HCT116 (cell line): ENCODE results near the gene GBX1. TPM values are rescaled to one million over a fixed set of nuclear protein-coding genes. Genes with fewer than 3 reads are reported as not detected.

Experiments used
- ATAC-seq: fragments of 200-7000 bp; cut with Tn5 transposase; 2 replicates; pipeline ENCODE4 v1.9.1; 2020; ENCODE audit warnings: mild to moderate bottlenecking, moderate library complexity
- BruUV-seq: library from RNA; stranded (reverse); fragments of 400-500 nt; replicated peaks from 2 replicates; lab custom pipeline; 2021; lab: Mats Ljungman, UMichigan
- CTCF ChIA-PET: fragments of 300-600 bp; sonication (Branson Sonifier 250); formaldehyde crosslinking; loops from one replicate; lab custom pipeline; 2021; ENCODE audit warnings: antibody characterized with exemption; lab: Charles Lee
- POLR2A ChIA-PET: fragments of 300-600, 350-600 bp; sonication (Branson Sonifier 250); formaldehyde crosslinking; loops from one replicate; lab custom pipeline; 2021; ENCODE audit warnings: antibody characterized with exemption; lab: Charles Lee
- RAD21 ChIA-PET, 2 experiments: fragments of 300-600 bp; sonication (Branson Sonifier 250); formaldehyde crosslinking; loops; one replicate each; lab custom pipeline; 2023; ENCODE audit warnings: low total read pairs in 2 of 2; ENCODE audit not compliant: uncharacterized antibody in 2 of 2, unreplicated experiment in 2 of 2, low non-redundant PET in 1 of 2; lab: Charles Lee
- DNase-seq: peaks from one replicate; pipeline ENCODE4 v3.0.0-alpha.2; 2010; ENCODE audit warnings: low read depth, low spot score
- H2AFZ ChIP-seq: fragments of 200-600 bp; shearing (Covaris generic), sonication (generic); 2 replicates; pipeline ENCODE4 v1.6.1; 2017; ENCODE audit warnings: low read depth, mixed run types, mixed read lengths, antibody characterized with exemption, low read length; ENCODE audit not compliant: poor library complexity, severe bottlenecking
- H3K27ac ChIP-seq: 2 replicates; pipeline ENCODE4 v1.5.1; 2012; ENCODE audit warnings: low read depth, low read length
- H3K27me3 ChIP-seq: fragments of 200-600 bp; sonication (generic); 2 replicates; pipeline ENCODE4 v1.6.1; 2016; ENCODE audit warnings: mixed run types, low read length, mixed read lengths; ENCODE audit not compliant: insufficient read depth
- H3K36me3 ChIP-seq, 2 experiments: fragments of 200-500 bp in 1 of 2; fragments of 200-600 bp in 1 of 2; sonication (Bioruptor generic) in 1 of 2; sonication (generic) in 1 of 2; 2 replicates each; pipeline versions ENCODE4 v1.5.1 to v1.6.1; 2014 to 2016; ENCODE audit warnings: low read length in 2 of 2, inconsistent platforms in 1 of 2, mixed read lengths in 1 of 2, mixed run types in 1 of 2; ENCODE audit not compliant: insufficient read depth in 2 of 2, control insufficient read depth in 1 of 2
- H3K4me1 ChIP-seq, 2 experiments: fragments of 200-600 bp in 1 of 2; sonication (generic) in 1 of 2; 2 replicates each; pipeline versions ENCODE4 v1.5.1 to v1.6.1; 2012 to 2017; ENCODE audit warnings: low read length in 2 of 2, inconsistent platforms in 1 of 2, mild to moderate bottlenecking in 1 of 2, mixed read lengths in 1 of 2, mixed run types in 1 of 2, moderate library complexity in 1 of 2; ENCODE audit not compliant: insufficient read depth in 2 of 2, control insufficient read depth in 1 of 2
- H3K4me2 ChIP-seq: fragments of 200-600 bp; sonication (generic); 2 replicates; pipeline ENCODE4 v1.6.1; 2017; ENCODE audit warnings: mixed run types, low read length, mixed read lengths
- H3K4me3 ChIP-seq, 2 experiments: fragments of 200-600 bp in 1 of 2; sonication (generic) in 1 of 2; replicated peaks in 1 of 2; 2 replicates each; pipeline ENCODE4 v1.5.1; 2011 to 2016; ENCODE audit warnings: low read length in 2 of 2, control low read depth in 1 of 2, low read depth in 1 of 2, mild to moderate bottlenecking in 1 of 2, mixed read lengths in 1 of 2, mixed run types in 1 of 2
- H3K79me2 ChIP-seq: fragments of 200-600 bp; sonication (generic); 2 replicates; pipeline ENCODE4 v1.6.1; 2017; ENCODE audit warnings: mild to moderate bottlenecking, mixed run types, low read length, moderate library complexity, mixed read lengths; ENCODE audit not compliant: insufficient read depth
- H3K9ac ChIP-seq: fragments of 200-600 bp; sonication (generic); 2 replicates; pipeline ENCODE4 v1.6.1; 2016; ENCODE audit warnings: low read length, mixed read lengths
- H3K9me2 ChIP-seq: fragments of 200-600 bp; sonication (generic), shearing (Covaris generic); 2 replicates; pipeline ENCODE4 v1.6.1; 2017; ENCODE audit warnings: mixed run types, mild to moderate bottlenecking, moderate library complexity; ENCODE audit not compliant: insufficient read depth
- H3K9me3 ChIP-seq, 2 experiments: fragments of 200-500 bp in 1 of 2; fragments of 200-600 bp in 1 of 2; sonication (Bioruptor generic) in 1 of 2; sonication (generic) in 1 of 2; 2 replicates each; pipeline ENCODE4 v1.6.1; 2014 to 2017; ENCODE audit warnings: low read length in 2 of 2, mixed read lengths in 2 of 2, inconsistent platforms in 1 of 2, low read depth in 1 of 2, mild to moderate bottlenecking in 1 of 2, mixed run types in 1 of 2, moderate library complexity in 1 of 2; ENCODE audit not compliant: control insufficient read depth in 1 of 2, insufficient read depth in 1 of 2
- H4K20me1 ChIP-seq: fragments of 200-600 bp; sonication (generic), shearing (Covaris generic); 2 replicates; pipeline ENCODE4 v1.6.1; 2017; ENCODE audit warnings: mixed run types, mild to moderate bottlenecking, moderate library complexity; ENCODE audit not compliant: insufficient read depth
- CEBPB ChIP-seq: IDR thresholded peaks from 2 replicates; pipeline ENCODE4 v1.6.1; 2012; ENCODE audit warnings: low read depth
- CTCF ChIP-seq, 3 experiments: fragments of 200-600 bp in 1 of 3; sonication (generic) in 1 of 3; IDR thresholded peaks in 2 of 3; conservative IDR thresholded peaks in 1 of 3; 2 replicates each; pipeline ENCODE4 v1.5.1; 2012 to 2017; ENCODE audit warnings: low read depth in 2 of 3, low read length in 2 of 3, antibody characterized with exemption in 1 of 3, borderline replicate concordance in 1 of 3, control low read depth in 1 of 3, mild to moderate bottlenecking in 1 of 3, mixed read lengths in 1 of 3, mixed run types in 1 of 3, moderate library complexity in 1 of 3; ENCODE audit not compliant: insufficient read depth in 1 of 3
- EGR1 ChIP-seq: IDR thresholded peaks from 2 replicates; pipeline ENCODE4 v1.6.1; 2012; ENCODE audit warnings: low read depth
- EZH2 ChIP-seq: fragments of 200-600 bp; sonication (generic); IDR thresholded peaks from 2 replicates; pipeline ENCODE4 v1.6.1; 2017; ENCODE audit warnings: antibody characterized with exemption, mixed run types
- EZH2phosphoT487 ChIP-seq: fragments of 200-600 bp; IDR thresholded peaks from 2 replicates; pipeline ENCODE4 v1.6.1; 2018; ENCODE audit warnings: antibody characterized with exemption, borderline replicate concordance
- POLR2A ChIP-seq: IDR thresholded peaks from 2 replicates; pipeline ENCODE4 v1.7.0; 2011; ENCODE audit warnings: borderline replicate concordance; ENCODE audit not compliant: insufficient read depth, insufficient read length; ENCODE audit errors: extremely low read depth
- POLR2AphosphoS5 ChIP-seq: IDR thresholded peaks from 2 replicates; pipeline ENCODE4 v1.6.1; 2011; ENCODE audit warnings: mild to moderate bottlenecking, low read depth, low read length, moderate library complexity
- RAD21 ChIP-seq: IDR thresholded peaks from 2 replicates; pipeline ENCODE4 v1.6.1; 2012; ENCODE audit warnings: low read depth, mild to moderate bottlenecking
- SIN3A ChIP-seq: IDR thresholded peaks from 2 replicates; pipeline ENCODE4 v1.6.1; 2012; ENCODE audit warnings: low read depth
- SRF ChIP-seq: IDR thresholded peaks from 2 replicates; pipeline ENCODE4 v1.6.1; 2012; ENCODE audit warnings: low read depth
- YY1 ChIP-seq: IDR thresholded peaks from 2 replicates; pipeline ENCODE4 v1.6.1; 2011; ENCODE audit warnings: low read length, low read depth, moderate library complexity, mild to moderate bottlenecking; ENCODE audit not compliant: insufficient replicate concordance; ENCODE audit errors: extremely low read depth
- ZFX ChIP-seq: fragments of 450-650 bp; IDR thresholded peaks from 2 replicates; pipeline ENCODE4 v1.6.1; 2017
- intact Hi-C: fragments of 100-400 bp; cut with micrococcal nuclease; formaldehyde crosslinking; loops from 2 replicates; pipeline ENCODE4 v1.10.0; 2022
- total RNA-seq: library from RNA; stranded (reverse); gene quantifications from one replicate; pipeline ENCODE4 v1.2.1, GENCODE V29; 2021; ENCODE audit not compliant: unreplicated experiment

GBX1 gene
- total RNA-seq, 1 experiment from 2014 or later: 0.86 TPM

- no peak for DNase-seq
- peaks cover 97% of the 10 kb centered on the region for H3K79me2 ChIP-seq
- no TSS peak for BruUV-seq
- no peak for ATAC-seq
- ChIA-PET POLR2A (no interaction called here), CTCF (no interaction called here), RAD21 (no interaction called here)
- no peaks in the 10 kb centered on the region for H4K20me1 ChIP-seq
- no peaks in the 10 kb centered on the region for H3K9me3 ChIP-seq
- no peak overlapping the region for H3K27ac ChIP-seq
- no peak overlapping the region for H3K4me3 ChIP-seq
- H3K4me1 ChIP-seq: no peaks in the 10 kb centered on the region
- no peaks in the 10 kb centered on the region for H3K9me2 ChIP-seq
- no peak overlapping the region for H2AFZ ChIP-seq
- TF ChIP-seq POLR2A (no peak), SRF (no peak), CTCF (IDR thresholded peaks at IDR 0.05 in 2 of 3, conservative IDR thresholded peaks at IDR 0.05 in 1 of 3; ENCODE audit: borderline replicate concordance in 1 of 3, insufficient read depth in 1 of 3, low read depth in 2 of 3, low read length in 2 of 3) (no peak), EZH2 (no peak), RAD21 (no peak), SIN3A (no peak), POLR2AphosphoS5 (no peak), EGR1 (no peak), ZFX (no peak), CEBPB (no peak), EZH2phosphoT487 (no peak), YY1 (no peak)
- H3K9ac ChIP-seq: no peak overlapping the region
- H3K27me3 ChIP-seq: no peaks in the 10 kb centered on the region
- no peaks in the 10 kb centered on the region; a peak in 1 of 4 replicates for H3K36me3 ChIP-seq
- H3K4me2 ChIP-seq: no peak overlapping the region
- intact Hi-C loops: no loop called here
These were observed 67.8 kb downstream of the GBX1 start for GRCh38 chr7:151099486-151100211.

Other genes with a start within 250 kb of the GBX1 start
- 9.7 TPM for gene KCNH2, start 189.4 kb downstream of the GBX1 start, total RNA-seq
- gene NOS3, start 176.7 kb downstream of the GBX1 start, total RNA-seq: 35.8 TPM
- 2.1 TPM for gene ATG9B, start 143.2 kb downstream of the GBX1 start, total RNA-seq
- 55.2 TPM for gene ABCB8, start 139.2 kb downstream of the GBX1 start, total RNA-seq
- 4.4 TPM for gene ASIC3, start 119.2 kb downstream of the GBX1 start, total RNA-seq
- 19.8 TPM for gene CDK5, start 109.8 kb downstream of the GBX1 start, total RNA-seq
- 240 TPM for gene SLC4A2, start 108.1 kb downstream of the GBX1 start, total RNA-seq
- 86.4 TPM for gene FASTK, start 86.9 kb downstream of the GBX1 start, total RNA-seq
- 75.8 TPM for gene TMUB1, start 84.2 kb downstream of the GBX1 start, total RNA-seq
- 126 TPM for gene AGAP3, start 81.2 kb downstream of the GBX1 start, total RNA-seq
- not detected for gene ASB10, start 19.6 kb upstream of the GBX1 start, total RNA-seq
- 0.69 TPM for gene H2BK1, start 42.8 kb upstream of the GBX1 start, total RNA-seq
- 63.7 TPM for gene ABCF2, start 59.5 kb upstream of the GBX1 start, total RNA-seq
- gene CHPF2, start 64.8 kb upstream of the GBX1 start, total RNA-seq: 19.5 TPM
- 30.3 TPM for gene SMARCD3, start 81.0 kb upstream of the GBX1 start, total RNA-seq
- gene NUB1, start 174.1 kb upstream of the GBX1 start, total RNA-seq: 44.0 TPM
- gene WDR86, start 242.3 kb upstream of the GBX1 start, total RNA-seq: not detected